ENCODE results near the gene VPS41. TPM values are rescaled to one million over a fixed set of nuclear protein-coding genes. Genes with fewer than 3 reads are reported as not detected.

Gene VPS41
- total and polyA plus RNA-seq, 4 donors, result 71.1 to 97.3 (median 90.4) TPM

DNA sequence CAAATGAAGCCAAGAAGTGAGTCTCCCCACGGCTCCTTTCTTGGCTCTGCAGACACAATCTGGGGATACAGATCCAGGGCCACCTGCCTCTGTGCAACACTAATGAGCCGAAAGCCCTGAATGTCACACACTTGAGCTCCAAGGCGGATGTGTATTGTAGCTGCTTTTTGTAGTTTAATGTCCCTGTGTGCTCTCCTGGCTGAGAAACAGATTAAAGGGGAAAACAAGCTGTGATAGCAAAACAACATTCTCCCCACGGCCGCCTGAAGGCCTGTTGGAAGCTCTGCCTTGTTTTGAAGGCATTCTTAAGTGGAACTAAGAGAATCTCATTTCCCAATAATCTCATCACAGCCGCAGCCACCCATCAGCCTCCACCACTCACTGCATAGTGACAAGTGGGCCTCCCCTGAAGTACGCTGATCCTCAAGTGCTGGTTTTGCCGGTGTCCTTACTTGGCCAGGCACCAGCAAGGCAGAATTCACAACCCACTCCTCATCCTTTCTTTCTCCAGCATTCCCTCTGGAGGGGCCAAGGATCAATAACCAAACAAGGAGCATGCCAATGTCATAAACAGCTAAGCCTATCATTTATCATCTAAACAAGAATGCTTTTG is 233.4 kb downstream of the VPS41 start:
- Histone ChIP-seq H3K27ac (ENCODE audit: low read depth, low read length) (no peak overlapping the region), H3K9me3 (ENCODE audit: control insufficient read depth, insufficient read depth, low read length) (no peaks in the 10 kb centered on the region), H3K4me1 (ENCODE audit: control insufficient read depth, insufficient read depth, low read length) (peaks cover 6% of the 10 kb centered on the region), H3K4me3 (ENCODE audit: low read depth, low read length) (no peak overlapping the region), H3K27me3 (ENCODE audit: control insufficient read depth, insufficient read depth, low read length) (no peaks in the 10 kb centered on the region), H3K36me3 (ENCODE audit: control insufficient read depth, insufficient read depth, low read length) (no peaks in the 10 kb centered on the region)
- WGBS (ENCODE audit: insufficient coverage), result 20% methylated on average over 6 of the region's 8 CpGs
- peak in 5 of 6 donors; percentile 1 to 71 (median 17) for DNase-seq (ENCODE audit: low read depth in 4 of 6, low spot score in 6 of 6)

DNA sequence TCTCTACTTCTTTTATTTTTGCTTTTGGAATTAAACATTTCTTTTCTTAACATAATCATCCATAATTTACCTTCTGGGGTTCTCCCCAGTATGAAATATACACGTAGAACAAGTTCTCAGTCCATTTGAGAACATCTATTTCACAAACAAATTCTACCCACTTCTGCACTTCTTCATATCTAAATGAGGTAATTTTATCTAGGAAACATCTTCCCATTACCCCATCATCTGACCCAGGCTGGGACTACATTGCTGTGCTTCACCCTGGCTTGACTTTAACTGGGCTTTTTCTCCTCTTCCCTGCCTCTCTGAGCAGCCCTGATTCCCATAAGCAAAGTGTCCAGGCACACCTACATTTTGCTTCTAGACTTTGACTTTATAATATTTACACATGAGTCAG is 234.5 kb downstream of the VPS41 start:
- H3K9me3 ChIP-seq (ENCODE audit: control insufficient read depth, insufficient read depth, low read length), result no peaks in the 10 kb centered on the region
- peaks cover 6% of the 10 kb centered on the region for H3K4me1 ChIP-seq (ENCODE audit: control insufficient read depth, insufficient read depth, low read length)
- H3K4me3 ChIP-seq (ENCODE audit: low read depth, low read length), result no peak overlapping the region
- H3K27ac ChIP-seq (ENCODE audit: low read depth, low read length), result no peak overlapping the region
- H3K36me3 ChIP-seq (ENCODE audit: control insufficient read depth, insufficient read depth, low read length), result no peaks in the 10 kb centered on the region
- 80% methylated on average over 1 of the region's 1 CpG for WGBS (ENCODE audit: insufficient coverage)
- DNase-seq (ENCODE audit: low read depth in 4 of 6, low spot score in 6 of 6), result no peak
- H3K27me3 ChIP-seq (ENCODE audit: control insufficient read depth, insufficient read depth, low read length), result no peaks in the 10 kb centered on the region

GRCh38 chr7:38673795-38674194 is 235.2 kb downstream of the VPS41 start:
- no peak overlapping the region for H3K4me3 ChIP-seq (ENCODE audit: low read depth, low read length)
- H3K27me3 ChIP-seq (ENCODE audit: control insufficient read depth, insufficient read depth, low read length), result no peaks in the 10 kb centered on the region
- no peak overlapping the region for H3K27ac ChIP-seq (ENCODE audit: low read depth, low read length)
- H3K4me1 ChIP-seq (ENCODE audit: control insufficient read depth, insufficient read depth, low read length), result peaks cover 6% of the 10 kb centered on the region
- no peaks in the 10 kb centered on the region for H3K9me3 ChIP-seq (ENCODE audit: control insufficient read depth, insufficient read depth, low read length)
- no peaks in the 10 kb centered on the region for H3K36me3 ChIP-seq (ENCODE audit: control insufficient read depth, insufficient read depth, low read length)
- 82% methylated on average over 2 of the region's 3 CpGs for WGBS (ENCODE audit: insufficient coverage)
- DNase-seq (ENCODE audit: low read depth in 4 of 6, low spot score in 6 of 6), result no peak

Other genes with a start within 250 kb of the VPS41 start
- gene POU6F2, start 68.7 kb upstream of the VPS41 start, total RNA-seq, result 1 to 10 TPM; 1.1 to 1.3 TPM
- 1 to 10 TPM; 1.9 to 2.0 TPM for gene POU6F2, start 68.7 kb upstream of the VPS41 start, polyA plus RNA-seq (ENCODE audit: insufficient read length in 2 of 2)